ENCODE data around the gene AP1M1.

DNA sequence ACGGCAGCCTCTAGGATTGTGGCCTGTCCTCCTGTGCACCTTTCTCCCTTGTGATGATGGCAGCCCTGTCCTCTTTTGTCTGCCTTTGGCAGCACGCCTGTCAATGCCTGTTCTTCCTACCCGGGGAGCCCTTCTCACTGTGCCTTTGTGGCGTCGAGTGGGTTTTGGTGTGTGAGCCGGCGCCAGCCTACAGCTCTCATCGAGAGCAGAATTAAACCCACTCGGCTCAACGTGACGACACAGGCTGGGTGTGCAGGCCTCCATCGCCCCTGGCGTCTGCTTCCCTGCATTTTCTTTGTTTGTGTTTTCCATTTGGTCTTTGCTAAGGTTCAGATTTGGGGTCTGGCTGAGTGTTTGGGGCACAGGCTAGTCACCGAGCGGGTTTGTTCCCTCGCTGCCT is 34.4 kb downstream of the AP1M1 start:
- TF ChIP-seq, protein P1, sequence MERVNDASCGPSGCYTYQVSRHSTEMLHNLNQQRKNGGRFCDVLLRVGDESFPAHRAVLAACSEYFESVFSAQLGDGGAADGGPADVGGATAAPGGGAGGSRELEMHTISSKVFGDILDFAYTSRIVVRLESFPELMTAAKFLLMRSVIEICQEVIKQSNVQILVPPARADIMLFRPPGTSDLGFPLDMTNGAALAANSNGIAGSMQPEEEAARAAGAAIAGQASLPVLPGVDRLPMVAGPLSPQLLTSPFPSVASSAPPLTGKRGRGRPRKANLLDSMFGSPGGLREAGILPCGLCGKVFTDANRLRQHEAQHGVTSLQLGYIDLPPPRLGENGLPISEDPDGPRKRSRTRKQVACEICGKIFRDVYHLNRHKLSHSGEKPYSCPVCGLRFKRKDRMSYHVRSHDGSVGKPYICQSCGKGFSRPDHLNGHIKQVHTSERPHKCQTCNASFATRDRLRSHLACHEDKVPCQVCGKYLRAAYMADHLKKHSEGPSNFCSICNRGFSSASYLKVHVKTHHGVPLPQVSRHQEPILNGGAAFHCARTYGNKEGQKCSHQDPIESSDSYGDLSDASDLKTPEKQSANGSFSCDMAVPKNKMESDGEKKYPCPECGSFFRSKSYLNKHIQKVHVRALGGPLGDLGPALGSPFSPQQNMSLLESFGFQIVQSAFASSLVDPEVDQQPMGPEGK (CRISPR knock-in tag; IDR thresholded peaks at IDR 0.05; ENCODE audit: borderline replicate concordance): no peak
- no peak for TF ChIP-seq ZFP30 (CRISPR knock-in tag; IDR thresholded peaks at IDR 0.05)
- TF ChIP-seq ZC3H10 (CRISPR knock-in tag; IDR thresholded peaks at IDR 0.05): no peak
- TF ChIP-seq, protein P2, sequence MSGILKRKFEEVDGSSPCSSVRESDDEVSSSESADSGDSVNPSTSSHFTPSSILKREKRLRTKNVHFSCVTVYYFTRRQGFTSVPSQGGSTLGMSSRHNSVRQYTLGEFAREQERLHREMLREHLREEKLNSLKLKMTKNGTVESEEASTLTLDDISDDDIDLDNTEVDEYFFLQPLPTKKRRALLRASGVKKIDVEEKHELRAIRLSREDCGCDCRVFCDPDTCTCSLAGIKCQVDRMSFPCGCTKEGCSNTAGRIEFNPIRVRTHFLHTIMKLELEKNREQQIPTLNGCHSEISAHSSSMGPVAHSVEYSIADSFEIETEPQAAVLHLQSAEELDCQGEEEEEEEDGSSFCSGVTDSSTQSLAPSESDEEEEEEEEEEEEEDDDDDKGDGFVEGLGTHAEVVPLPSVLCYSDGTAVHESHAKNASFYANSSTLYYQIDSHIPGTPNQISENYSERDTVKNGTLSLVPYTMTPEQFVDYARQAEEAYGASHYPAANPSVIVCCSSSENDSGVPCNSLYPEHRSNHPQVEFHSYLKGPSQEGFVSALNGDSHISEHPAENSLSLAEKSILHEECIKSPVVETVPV (CRISPR knock-in tag; IDR thresholded peaks at IDR 0.05): no peak
- no peak for TF ChIP-seq ZNF565 (CRISPR knock-in tag; conservative IDR thresholded peaks at IDR 0.05; ENCODE audit: low read depth)
